Measurements from ENCODE around the gene SYNC.

DNA sequence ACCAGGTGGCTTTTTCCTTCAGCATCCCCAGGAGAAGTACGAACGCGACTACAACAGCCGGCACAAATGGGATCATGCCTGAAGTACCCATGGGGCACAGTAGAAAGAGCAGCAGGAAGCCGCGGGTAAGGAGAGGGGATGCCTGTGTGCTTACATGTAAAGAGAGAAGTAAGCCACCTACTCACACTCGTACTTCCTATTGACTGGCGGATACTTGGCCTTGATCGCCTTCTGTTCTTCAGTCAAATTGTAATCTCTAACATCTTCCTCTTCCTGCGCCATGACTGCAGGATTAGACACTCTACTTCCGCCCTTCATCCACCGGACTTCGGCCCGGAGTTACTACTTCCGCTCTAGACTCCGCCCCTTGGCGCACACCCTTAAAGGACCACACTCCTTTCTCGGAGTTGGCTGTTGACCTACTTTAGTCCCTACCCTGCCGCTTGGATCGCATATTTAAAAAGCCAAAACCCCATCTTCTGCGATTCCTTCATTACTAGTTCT is 52.3 kb downstream of the SYNC start, which contains the start of gene ZBTB8OS:
- TF ChIP-seq POLR2A (IDR thresholded peaks at IDR 0.05): no peak
- TF ChIP-seq, protein P1, sequence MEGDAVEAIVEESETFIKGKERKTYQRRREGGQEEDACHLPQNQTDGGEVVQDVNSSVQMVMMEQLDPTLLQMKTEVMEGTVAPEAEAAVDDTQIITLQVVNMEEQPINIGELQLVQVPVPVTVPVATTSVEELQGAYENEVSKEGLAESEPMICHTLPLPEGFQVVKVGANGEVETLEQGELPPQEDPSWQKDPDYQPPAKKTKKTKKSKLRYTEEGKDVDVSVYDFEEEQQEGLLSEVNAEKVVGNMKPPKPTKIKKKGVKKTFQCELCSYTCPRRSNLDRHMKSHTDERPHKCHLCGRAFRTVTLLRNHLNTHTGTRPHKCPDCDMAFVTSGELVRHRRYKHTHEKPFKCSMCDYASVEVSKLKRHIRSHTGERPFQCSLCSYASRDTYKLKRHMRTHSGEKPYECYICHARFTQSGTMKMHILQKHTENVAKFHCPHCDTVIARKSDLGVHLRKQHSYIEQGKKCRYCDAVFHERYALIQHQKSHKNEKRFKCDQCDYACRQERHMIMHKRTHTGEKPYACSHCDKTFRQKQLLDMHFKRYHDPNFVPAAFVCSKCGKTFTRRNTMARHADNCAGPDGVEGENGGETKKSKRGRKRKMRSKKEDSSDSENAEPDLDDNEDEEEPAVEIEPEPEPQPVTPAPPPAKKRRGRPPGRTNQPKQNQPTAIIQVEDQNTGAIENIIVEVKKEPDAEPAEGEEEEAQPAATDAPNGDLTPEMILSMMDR (IDR thresholded peaks at IDR 0.05): no peak
- peak in 1 of 2 donors; percentile 62 for TF ChIP-seq POLR2AphosphoS5 (IDR thresholded peaks at IDR 0.05; ENCODE audit: insufficient read depth in 1 of 2, low read depth in 1 of 2)
